Measurements from ENCODE around the gene VIP. TPM values are rescaled to one million over a fixed set of nuclear protein-coding genes. Genes with fewer than 3 reads are reported as not detected.
"Not testable (repeated sequence)": the region's sequence is repeated elsewhere in the genome, so short reads cannot be mapped to it uniquely, and the experiment has no call there.

The VIP gene
- total RNA-seq = not detected

DNA sequence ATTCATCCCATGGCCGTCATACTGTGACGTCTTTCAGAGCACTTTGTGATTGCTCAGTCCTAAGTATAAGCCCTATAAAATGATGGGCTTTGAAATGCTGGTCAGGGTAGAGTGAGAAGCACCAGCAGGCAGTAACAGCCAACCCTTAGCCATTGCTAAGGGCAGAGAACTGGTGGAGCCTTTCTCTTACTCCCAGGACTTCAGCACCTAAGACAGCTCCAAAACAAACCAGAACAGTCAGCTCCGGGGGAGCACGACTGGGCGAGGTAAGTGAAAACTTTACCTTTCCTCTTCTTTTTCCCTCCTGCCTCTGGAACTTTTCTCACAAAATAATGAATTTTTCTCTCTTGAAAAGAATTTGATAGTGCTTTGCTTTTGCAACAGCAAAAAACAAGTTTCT is at the start of gene VIP:
TSS of gene VIP (plus strand) at position 104 of the 400 bp plus-strand sequence. CDS start 1,381 bp downstream, outside the sequence.
- DNase-seq = no peak
- H3K4me1 Mint-ChIP-seq (ENCODE audit: low read depth) = no peaks in the 10 kb centered on the region
- no peak within 1 kb of the TSS for H3K4me3 Mint-ChIP-seq
- no peaks in the 10 kb centered on the region for H3K27me3 Mint-ChIP-seq (ENCODE audit: low read depth)
- ATAC-seq = no peak
- no peaks in the 10 kb centered on the region for H3K36me3 Mint-ChIP-seq (ENCODE audit: insufficient read depth)
- no peaks in the 10 kb centered on the region for H3K9me3 Mint-ChIP-seq

DNA sequence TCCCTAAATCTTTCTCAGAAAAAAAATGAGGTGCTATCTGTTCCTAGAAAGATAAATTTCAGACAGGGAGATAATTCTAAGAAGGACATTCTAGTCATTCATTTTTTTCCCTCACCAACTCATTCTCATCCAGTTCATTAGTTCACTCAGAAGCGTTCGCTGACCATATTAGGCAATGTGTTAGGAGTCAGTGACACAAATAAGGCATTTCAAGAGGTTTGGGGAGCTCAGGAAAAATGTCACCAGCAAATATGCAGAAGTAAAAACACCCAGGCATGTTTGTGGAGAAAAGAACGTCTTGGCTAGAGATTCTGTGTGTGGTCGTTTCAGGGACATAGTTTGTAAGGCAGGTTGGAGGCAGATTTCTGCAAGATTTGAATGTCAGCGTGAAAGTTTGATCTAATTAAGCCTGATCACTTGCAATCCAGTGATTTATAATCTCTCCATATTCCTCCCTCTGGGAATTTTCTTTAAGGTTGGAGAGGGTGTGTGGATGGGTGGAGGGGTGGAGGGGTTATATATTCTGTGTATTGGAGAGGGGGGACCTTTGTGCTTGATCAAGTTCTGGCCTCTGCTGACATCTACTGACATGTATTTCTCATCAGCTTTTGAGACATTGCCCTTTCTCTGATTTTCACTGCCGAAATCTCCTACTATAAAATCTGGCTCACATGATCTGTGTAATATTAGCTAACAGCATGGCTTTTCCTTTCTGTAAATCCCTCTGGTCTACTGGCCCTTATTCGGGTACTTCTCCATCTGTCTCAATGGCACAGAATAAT is 49.3 kb upstream of the VIP start:
- no peak overlapping the region for H3K4me3 Mint-ChIP-seq
- no peak for DNase-seq
- peaks cover 15% of the 10 kb centered on the region for H3K27me3 Mint-ChIP-seq (ENCODE audit: low read depth)
- ATAC-seq = no peak
- no peaks in the 10 kb centered on the region for H3K36me3 Mint-ChIP-seq (ENCODE audit: insufficient read depth)
- H3K9me3 Mint-ChIP-seq = no peaks in the 10 kb centered on the region
- no peaks in the 10 kb centered on the region for H3K4me1 Mint-ChIP-seq (ENCODE audit: low read depth)

GRCh38 chr6:152701863-152702401 is 48.7 kb upstream of the VIP start:
- no peak overlapping the region for H3K4me3 Mint-ChIP-seq
- ATAC-seq = no peak

DNA sequence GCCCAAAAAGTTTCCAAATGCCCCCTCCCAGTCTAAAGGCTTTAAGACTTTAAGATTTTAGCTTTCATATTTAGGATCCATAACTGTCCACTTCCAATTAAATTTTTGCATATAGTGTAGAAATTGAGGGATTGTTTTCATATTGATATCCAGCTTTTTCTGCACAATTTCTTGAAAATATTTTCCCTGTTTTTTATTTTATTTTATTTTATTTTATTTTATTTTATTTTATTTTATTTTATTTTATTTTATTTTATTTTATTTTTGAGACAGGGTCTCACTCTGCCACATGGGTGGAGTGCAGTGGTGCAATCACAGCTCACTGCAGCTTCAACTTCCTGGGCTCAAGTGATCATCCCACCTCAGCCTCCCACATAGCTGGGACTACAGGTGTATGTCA is 46.8 kb upstream of the VIP start:
- H3K27me3 Mint-ChIP-seq (ENCODE audit: low read depth) = not testable (repeated sequence)

More at GRCh38 chr6:152701863-152702401, 48.7 kb upstream of the VIP start:
- no peak for DNase-seq
- H3K27me3 Mint-ChIP-seq (ENCODE audit: low read depth) = peaks cover 15% of the 10 kb centered on the region
- no peaks in the 10 kb centered on the region for H3K36me3 Mint-ChIP-seq (ENCODE audit: insufficient read depth)
- no peaks in the 10 kb centered on the region for H3K9me3 Mint-ChIP-seq
- H3K4me1 Mint-ChIP-seq (ENCODE audit: low read depth) = no peaks in the 10 kb centered on the region

DNA sequence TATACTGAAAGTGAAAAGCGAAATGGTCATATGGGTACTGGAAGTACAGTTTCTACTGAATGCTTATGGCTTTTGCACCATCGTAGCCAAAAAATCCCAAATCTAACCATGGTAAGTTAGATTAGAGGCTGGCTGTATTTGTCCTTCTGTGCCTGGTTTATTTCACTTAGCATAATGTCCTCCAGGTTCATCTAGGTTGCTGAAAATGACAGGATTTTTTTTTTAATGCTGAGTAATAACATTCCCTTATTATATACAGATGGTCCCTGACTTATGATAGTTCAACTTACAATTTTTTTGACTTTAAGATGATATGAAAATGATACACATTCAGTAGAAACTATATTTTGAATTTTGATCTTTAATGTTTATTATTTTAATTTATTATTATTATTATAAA is 45.3 kb upstream of the VIP start:
- H3K9me3 Mint-ChIP-seq = no peaks in the 10 kb centered on the region

More for the DNA sequence above, 46.8 kb upstream of the VIP start:
- not testable (repeated sequence) for H3K4me1 Mint-ChIP-seq (ENCODE audit: low read depth); H3K36me3 Mint-ChIP-seq (ENCODE audit: insufficient read depth); H3K9me3 Mint-ChIP-seq; ATAC-seq; DNase-seq; H3K4me3 Mint-ChIP-seq

GRCh38 chr6:152716322-152716721 is 34.3 kb upstream of the VIP start:
- Mint-ChIP-seq H3K9me3 (peaks cover 8% of the 10 kb centered on the region), H3K4me3 (no peak overlapping the region), H3K4me1 (ENCODE audit: low read depth) (no peaks in the 10 kb centered on the region), H3K27me3 (ENCODE audit: low read depth) (no peaks in the 10 kb centered on the region), H3K36me3 (ENCODE audit: insufficient read depth) (no peaks in the 10 kb centered on the region)
- ATAC-seq (no peak), DNase-seq (no peak)

More for the DNA sequence above, 45.3 kb upstream of the VIP start:
- ATAC-seq (no peak), DNase-seq (no peak)
- Mint-ChIP-seq H3K4me1 (ENCODE audit: low read depth) (no peaks in the 10 kb centered on the region), H3K27me3 (ENCODE audit: low read depth) (peaks cover 6% of the 10 kb centered on the region), H3K4me3 (no peak overlapping the region), H3K36me3 (ENCODE audit: insufficient read depth) (no peaks in the 10 kb centered on the region)

DNA sequence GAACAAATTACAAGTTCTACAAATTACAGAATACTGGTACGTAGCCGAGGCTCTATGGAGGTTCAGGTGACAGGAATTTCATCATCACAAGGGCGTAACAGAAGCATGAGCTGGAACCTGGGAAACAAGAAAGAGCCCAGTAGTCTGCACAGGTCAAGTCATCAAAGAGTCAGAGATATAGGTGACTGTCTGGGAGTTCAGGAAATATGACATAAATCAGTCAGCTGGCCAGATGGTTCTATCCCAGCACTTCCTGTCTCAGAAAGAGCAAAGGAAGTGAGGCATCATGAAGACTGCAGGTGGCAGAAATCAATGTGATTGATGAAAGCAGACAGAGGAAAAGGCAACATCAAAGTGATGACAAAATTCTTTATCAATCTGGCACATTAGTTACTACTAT is 29.6 kb upstream of the VIP start:
- Mint-ChIP-seq H3K4me1 (ENCODE audit: low read depth) (no peaks in the 10 kb centered on the region), H3K27me3 (ENCODE audit: low read depth) (peaks cover 4% of the 10 kb centered on the region), H3K9me3 (no peaks in the 10 kb centered on the region), H3K36me3 (ENCODE audit: insufficient read depth) (no peaks in the 10 kb centered on the region), H3K4me3 (no peak overlapping the region)
- no peak for ATAC-seq
- no peak for DNase-seq

GRCh38 chr6:152721956-152722355 is 28.6 kb upstream of the VIP start:
- Mint-ChIP-seq H3K4me1 (ENCODE audit: low read depth) (no peaks in the 10 kb centered on the region), H3K27me3 (ENCODE audit: low read depth) (peaks cover 4% of the 10 kb centered on the region), H3K4me3 (no peak overlapping the region), H3K36me3 (ENCODE audit: insufficient read depth) (no peaks in the 10 kb centered on the region), H3K9me3 (no peaks in the 10 kb centered on the region)
- ATAC-seq (no peak), DNase-seq (no peak)

DNA sequence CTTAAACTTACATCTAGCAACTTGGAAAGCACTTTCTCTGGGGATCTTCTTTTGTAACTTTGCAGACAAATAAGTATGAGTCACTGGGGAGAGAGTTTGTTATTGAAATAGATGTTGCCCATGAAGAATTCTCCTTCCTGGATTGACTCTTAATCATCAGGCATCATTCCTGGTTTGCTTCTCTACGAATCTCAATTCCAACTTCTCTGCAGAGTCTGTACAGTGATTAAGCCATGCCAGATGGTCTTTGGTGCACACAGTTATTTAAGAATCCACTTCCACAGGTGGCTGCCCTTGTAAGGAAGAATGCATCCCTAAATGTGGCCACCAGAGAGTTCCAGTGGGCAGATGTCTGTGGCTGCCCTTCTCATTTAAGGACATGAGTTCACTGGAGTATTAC is 27.2 kb upstream of the VIP start:
- no peak overlapping the region for H3K4me3 Mint-ChIP-seq
- no peaks in the 10 kb centered on the region for H3K4me1 Mint-ChIP-seq (ENCODE audit: low read depth)
- no peak for DNase-seq
- H3K27me3 Mint-ChIP-seq (ENCODE audit: low read depth) = peaks cover 4% of the 10 kb centered on the region
- ATAC-seq = no peak
- H3K9me3 Mint-ChIP-seq = no peaks in the 10 kb centered on the region
- H3K36me3 Mint-ChIP-seq (ENCODE audit: insufficient read depth) = no peaks in the 10 kb centered on the region

- DNase-seq (no peak), ATAC-seq (no peak)
- Mint-ChIP-seq H3K4me3 (no peak overlapping the region), H3K9me3 (no peaks in the 10 kb centered on the region), H3K36me3 (ENCODE audit: insufficient read depth) (no peaks in the 10 kb centered on the region), H3K27me3 (ENCODE audit: low read depth) (peaks cover 4% of the 10 kb centered on the region), H3K4me1 (ENCODE audit: low read depth) (no peaks in the 10 kb centered on the region)
Observed at GRCh38 chr6:152726313-152726712, 24.3 kb upstream of the VIP start.

- no peak overlapping the region for H3K4me3 Mint-ChIP-seq
Observed at GRCh38 chr6:152727507-152727906, 23.1 kb upstream of the VIP start.

DNA sequence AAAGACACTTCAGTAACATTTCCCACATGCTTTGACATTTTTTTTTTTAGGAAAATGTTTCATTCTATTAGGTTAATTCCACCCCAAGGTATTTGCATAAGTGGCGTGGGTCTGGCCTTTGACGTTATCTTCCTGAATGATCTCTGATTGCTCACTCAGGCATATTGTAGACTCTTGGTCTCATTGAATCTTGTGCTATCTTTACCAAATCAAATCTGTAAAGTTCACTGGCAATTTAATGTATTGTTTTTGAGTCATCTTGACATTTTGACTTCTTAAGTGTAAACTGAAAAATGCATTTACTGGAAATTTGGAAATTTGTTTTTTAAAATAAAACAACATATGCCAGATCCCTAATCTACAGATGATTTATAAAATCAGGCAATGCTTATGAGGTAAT is 16.0 kb upstream of the VIP start:
- no peak overlapping the region for H3K4me3 Mint-ChIP-seq
- H3K36me3 Mint-ChIP-seq (ENCODE audit: insufficient read depth) = no peaks in the 10 kb centered on the region
- DNase-seq (no peak), ATAC-seq (no peak)
- no peaks in the 10 kb centered on the region for H3K27me3 Mint-ChIP-seq (ENCODE audit: low read depth)
- H3K9me3 Mint-ChIP-seq = no peaks in the 10 kb centered on the region
- H3K4me1 Mint-ChIP-seq (ENCODE audit: low read depth) = no peaks in the 10 kb centered on the region

More at GRCh38 chr6:152727507-152727906, 23.1 kb upstream of the VIP start:
- Mint-ChIP-seq H3K36me3 (ENCODE audit: insufficient read depth) (no peaks in the 10 kb centered on the region), H3K27me3 (ENCODE audit: low read depth) (peaks cover 4% of the 10 kb centered on the region), H3K9me3 (no peaks in the 10 kb centered on the region), H3K4me1 (ENCODE audit: low read depth) (no peaks in the 10 kb centered on the region)
- ATAC-seq = no peak
- no peak for DNase-seq

DNA sequence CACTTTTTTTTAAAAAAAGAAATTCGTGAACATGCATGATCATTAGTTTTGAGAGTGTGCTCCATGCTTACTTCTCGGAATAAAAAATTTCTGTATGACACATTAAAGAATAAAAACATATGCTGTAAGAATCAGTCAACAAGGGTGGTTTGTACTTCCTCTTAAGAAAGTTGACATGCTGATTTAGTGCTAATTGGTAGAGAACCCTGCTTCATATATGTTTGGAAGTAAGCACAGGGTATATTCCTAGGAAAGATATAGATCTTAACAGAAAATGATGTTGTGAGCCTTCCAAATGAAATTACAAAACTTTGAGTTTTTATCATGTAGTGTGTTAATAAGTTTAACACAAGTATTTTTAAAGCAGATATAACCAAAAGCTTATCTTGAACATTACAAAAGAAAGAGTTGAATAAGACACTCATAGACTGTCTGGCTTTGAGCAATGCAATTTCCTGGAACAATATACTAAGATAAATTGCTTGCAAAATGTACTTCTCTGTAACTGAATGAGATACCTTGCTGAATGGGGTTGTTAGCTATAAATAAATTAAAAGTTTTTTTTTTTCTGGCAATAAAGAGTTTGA is 13.8 kb upstream of the VIP start:
- no peak for DNase-seq
- Mint-ChIP-seq H3K27me3 (ENCODE audit: low read depth) (no peaks in the 10 kb centered on the region), H3K4me1 (ENCODE audit: low read depth) (no peaks in the 10 kb centered on the region), H3K4me3 (no peak overlapping the region), H3K36me3 (ENCODE audit: insufficient read depth) (no peaks in the 10 kb centered on the region), H3K9me3 (no peaks in the 10 kb centered on the region)
- no peak for ATAC-seq

GRCh38 chr6:152745509-152746171 is 5.0 kb upstream of the VIP start:
- ATAC-seq = no peak
- H3K27me3 Mint-ChIP-seq (ENCODE audit: low read depth) = peaks cover 2% of the 10 kb centered on the region
- no peaks in the 10 kb centered on the region for H3K9me3 Mint-ChIP-seq
- H3K4me1 Mint-ChIP-seq (ENCODE audit: low read depth) = no peaks in the 10 kb centered on the region
- no peak for DNase-seq
- no peak overlapping the region for H3K4me3 Mint-ChIP-seq
- no peaks in the 10 kb centered on the region for H3K36me3 Mint-ChIP-seq (ENCODE audit: insufficient read depth)

Data from activated T-cell treated with anti-CD3 and anti-CD28 coated beads, Interleukin-2, amount 50 U/mL, for 4 hours (primary cell).